Muscle of arm (tissue), 12 donors: ENCODE results near the gene MYH14. TPM values are rescaled to one million over a fixed set of nuclear protein-coding genes. Genes with fewer than 3 reads are reported as not detected.

Experiments
- DNase-seq: peaks from one replicate; pipeline ENCODE4 v3.0.0-alpha.2; 2013
- polyA plus RNA-seq, 12 donors: library from polyadenylated mRNA; unstranded; fragments of 120-200 nt; gene quantifications; one replicate each; pipeline ENCODE4 v1.2.1, GENCODE V29; 2013; ENCODE audit not compliant: insufficient read length in 12 of 12

The MYH14 gene
- polyA plus RNA-seq, 12 donors: 21.8 to 61.6 (median 34.1) TPM; not detected in 1

- DNase-seq: no peak
These were observed 83.9 kb downstream of the MYH14 start for GRCh38 chr19:50287331-50287730.

GRCh38 chr19:50288954-50289353 lies 85.5 kb downstream of the MYH14 start:
- DNase-seq: no peak

- DNase-seq: no peak
These were observed 86.6 kb downstream of the MYH14 start for GRCh38 chr19:50290011-50290410.

GRCh38 chr19:50290775-50291174 lies 87.4 kb downstream of the MYH14 start:
- DNase-seq: no peak

GRCh38 chr19:50292216-50292827 lies 88.9 kb downstream of the MYH14 start:
- DNase-seq: no peak

- DNase-seq: no peak
These were observed 90.0 kb downstream of the MYH14 start for GRCh38 chr19:50293263-50294004.

GRCh38 chr19:50300051-50300450 lies 96.6 kb downstream of the MYH14 start:
- no peak for DNase-seq

GRCh38 chr19:50300814-50301606 lies 97.6 kb downstream of the MYH14 start:
- no peak for DNase-seq

- DNase-seq: no peak
These were observed 98.2 kb downstream of the MYH14 start for GRCh38 chr19:50301607-50301971.

- DNase-seq: no peak
These were observed 100.1 kb downstream of the MYH14 start for GRCh38 chr19:50303558-50303957.

GRCh38 chr19:50308991-50309390 lies 105.6 kb downstream of the MYH14 start:
- DNase-seq: no peak

- no peak for DNase-seq
These were observed 106.1 kb downstream of the MYH14 start for GRCh38 chr19:50309396-50310125.

- no peak for DNase-seq
These were observed 107.5 kb downstream of the MYH14 start for GRCh38 chr19:50310759-50311465.

- no peak for DNase-seq
These were observed 108.6 kb downstream of the MYH14 start for GRCh38 chr19:50311723-50312635.

- DNase-seq: no peak
These were observed 109.8 kb downstream of the MYH14 start for GRCh38 chr19:50312967-50313811.

GRCh38 chr19:50313812-50314536 lies 110.6 kb downstream of the MYH14 start:
- no peak for DNase-seq

- no peak for DNase-seq
These were observed 111.6 kb downstream of the MYH14 start for GRCh38 chr19:50314724-50315708.
